Activated CD4-positive, alpha-beta T cell treated with anti-CD3 and anti-CD28 coated beads, Interleukin-2, amount 50 U/mL, for 4 hours (primary cell): ENCODE measurements around the gene GOLGA6L10.
A peak's percentile ranks its signal among the peaks of the same experiment; 100 is the strongest.
"Not testable (repeated sequence)": the region's sequence is repeated elsewhere in the genome, so short reads cannot be mapped to it uniquely, and the experiment has no call there.

Source experiments
- DNase-seq, 2 experiments: peaks; one replicate each; pipeline ENCODE4 v3.0.0-alpha.2; 2020

The GOLGA6L10 gene

GRCh38 chr15:82349375-82349774, at the start of gene GOLGA6L10:
TSS of gene GOLGA6L10 (minus strand) at chr15:82349475. CDS start at chr15:82349375, 100 bp downstream.
- not testable (repeated sequence) for DNase-seq

GRCh38 chr15:82398785-82399184, 49.5 kb upstream of the GOLGA6L10 start:
- DNase-seq: no peak

- no peak for DNase-seq
Observed at GRCh38 chr15:82397817-82398216, 48.5 kb upstream of the GOLGA6L10 start.

- not testable (repeated sequence) for DNase-seq
Observed at GRCh38 chr15:82395788-82396187, 46.5 kb upstream of the GOLGA6L10 start.

GRCh38 chr15:82393671-82394070, 44.4 kb upstream of the GOLGA6L10 start:
- DNase-seq: no peak

GRCh38 chr15:82392077-82392476, 42.8 kb upstream of the GOLGA6L10 start:
- DNase-seq: not testable (repeated sequence)

- DNase-seq: not testable (repeated sequence)
Observed at GRCh38 chr15:82390152-82390551, 40.9 kb upstream of the GOLGA6L10 start.

- DNase-seq: not testable (repeated sequence)
Observed at GRCh38 chr15:82387209-82387608, 37.9 kb upstream of the GOLGA6L10 start.

- not testable (repeated sequence) for DNase-seq
Observed at GRCh38 chr15:82381330-82381955, 32.2 kb upstream of the GOLGA6L10 start.

GRCh38 chr15:82379552-82379951, 30.3 kb upstream of the GOLGA6L10 start:
- not testable (repeated sequence) for DNase-seq

GRCh38 chr15:82373661-82374060, 24.4 kb upstream of the GOLGA6L10 start:
- not testable (repeated sequence) for DNase-seq

GRCh38 chr15:82371656-82372055, 22.4 kb upstream of the GOLGA6L10 start:
- no peak for DNase-seq

GRCh38 chr15:82367790-82368189, 18.5 kb upstream of the GOLGA6L10 start:
- DNase-seq: not testable (repeated sequence)

- peak; percentile 21 to 31 for DNase-seq
Observed at GRCh38 chr15:82365692-82366323, 16.5 kb upstream of the GOLGA6L10 start.

GRCh38 chr15:82364548-82364947, 15.3 kb upstream of the GOLGA6L10 start:
- not testable (repeated sequence) for DNase-seq

GRCh38 chr15:82362790-82363189, 13.5 kb upstream of the GOLGA6L10 start:
- not testable (repeated sequence) for DNase-seq

GRCh38 chr15:82360618-82361017, 11.3 kb upstream of the GOLGA6L10 start:
- DNase-seq: not testable (repeated sequence)

- DNase-seq: not testable (repeated sequence)
Observed at GRCh38 chr15:82355055-82355454, 5.8 kb upstream of the GOLGA6L10 start.

GRCh38 chr15:82354546-82354945, 5.3 kb upstream of the GOLGA6L10 start:
- not testable (repeated sequence) for DNase-seq

- not testable (repeated sequence) for DNase-seq
Observed at GRCh38 chr15:82347645-82348044, 1.6 kb downstream of the GOLGA6L10 start.

GRCh38 chr15:82345176-82345575, 4.1 kb downstream of the GOLGA6L10 start:
- DNase-seq: not testable (repeated sequence)

GRCh38 chr15:82344421-82344820, 4.9 kb downstream of the GOLGA6L10 start:
- DNase-seq: not testable (repeated sequence)

GRCh38 chr15:82343851-82344250, 5.4 kb downstream of the GOLGA6L10 start:
- DNase-seq: not testable (repeated sequence)

- not testable (repeated sequence) for DNase-seq
Observed at GRCh38 chr15:82342632-82343374, 6.5 kb downstream of the GOLGA6L10 start.
